ENCODE measurements around the gene BAG5. TPM values are rescaled to one million over a fixed set of nuclear protein-coding genes. Genes with fewer than 3 reads are reported as not detected.

BAG5 gene
- total RNA-seq, 1 donor from 2014 or later, result 27.2 TPM

DNA sequence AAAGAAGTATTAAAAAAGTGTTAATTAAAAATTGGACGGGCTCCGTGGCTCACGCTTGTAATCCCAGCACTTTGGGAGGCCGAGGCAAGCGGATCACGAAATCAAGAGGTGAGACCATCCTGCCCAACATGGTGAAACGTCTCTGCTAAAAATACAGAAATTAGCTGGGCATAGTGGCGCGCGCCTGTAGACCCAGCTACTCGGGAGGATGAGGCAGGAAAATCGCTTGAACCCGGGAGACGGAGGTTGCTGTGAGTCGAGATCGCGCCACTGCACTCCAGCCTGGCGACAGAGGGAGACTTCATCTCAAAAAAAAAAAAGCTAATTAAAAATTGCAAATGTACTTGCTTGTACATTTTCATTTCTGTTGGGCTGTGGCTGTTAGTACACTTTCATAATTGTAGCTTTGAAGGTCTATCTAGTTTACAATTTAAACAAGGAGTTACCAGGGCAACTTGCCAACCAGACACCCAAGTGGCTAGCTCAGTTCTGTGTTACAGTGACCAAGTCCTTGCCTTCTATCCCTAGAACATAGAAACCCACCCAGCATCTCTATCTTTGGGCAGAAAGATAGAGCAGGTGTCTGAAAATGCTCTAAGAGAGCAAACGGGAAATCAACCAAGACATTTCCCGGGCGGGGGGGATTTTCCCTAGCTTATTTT, 1.5 kb upstream of the BAG5 start:
- peak overlapping the region; percentile 97 for H3K4me3 ChIP-seq (ENCODE audit: low read depth, low read length)
- no peak for DNase-seq (ENCODE audit: low read depth)
- TF ChIP-seq, protein P1, sequence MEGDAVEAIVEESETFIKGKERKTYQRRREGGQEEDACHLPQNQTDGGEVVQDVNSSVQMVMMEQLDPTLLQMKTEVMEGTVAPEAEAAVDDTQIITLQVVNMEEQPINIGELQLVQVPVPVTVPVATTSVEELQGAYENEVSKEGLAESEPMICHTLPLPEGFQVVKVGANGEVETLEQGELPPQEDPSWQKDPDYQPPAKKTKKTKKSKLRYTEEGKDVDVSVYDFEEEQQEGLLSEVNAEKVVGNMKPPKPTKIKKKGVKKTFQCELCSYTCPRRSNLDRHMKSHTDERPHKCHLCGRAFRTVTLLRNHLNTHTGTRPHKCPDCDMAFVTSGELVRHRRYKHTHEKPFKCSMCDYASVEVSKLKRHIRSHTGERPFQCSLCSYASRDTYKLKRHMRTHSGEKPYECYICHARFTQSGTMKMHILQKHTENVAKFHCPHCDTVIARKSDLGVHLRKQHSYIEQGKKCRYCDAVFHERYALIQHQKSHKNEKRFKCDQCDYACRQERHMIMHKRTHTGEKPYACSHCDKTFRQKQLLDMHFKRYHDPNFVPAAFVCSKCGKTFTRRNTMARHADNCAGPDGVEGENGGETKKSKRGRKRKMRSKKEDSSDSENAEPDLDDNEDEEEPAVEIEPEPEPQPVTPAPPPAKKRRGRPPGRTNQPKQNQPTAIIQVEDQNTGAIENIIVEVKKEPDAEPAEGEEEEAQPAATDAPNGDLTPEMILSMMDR (conservative IDR thresholded peaks at IDR 0.05; ENCODE audit: low read depth, low read length), result no peak

DNA sequence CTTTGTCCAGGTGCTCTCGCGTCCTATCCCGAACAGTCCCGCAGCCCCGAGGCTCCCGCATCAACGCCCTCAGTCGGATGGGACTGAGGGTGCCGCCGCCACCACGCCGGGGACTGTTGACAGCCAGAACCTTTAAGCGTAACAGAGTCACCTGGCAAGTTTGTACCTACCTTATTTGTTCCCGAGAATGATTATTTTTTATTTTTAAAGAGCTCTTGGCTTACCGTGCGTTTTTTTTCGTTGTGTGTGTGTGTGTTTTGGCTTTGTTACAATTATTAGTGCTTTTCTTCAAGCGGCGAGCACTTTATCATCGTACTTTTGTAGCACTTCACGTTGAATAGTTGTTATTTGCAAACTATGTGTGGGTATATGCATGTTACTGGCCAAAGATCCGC, 766 bp upstream of the BAG5 start:
- no peak for DNase-seq (ENCODE audit: low read depth)
- peak overlapping the region; percentile 97 for H3K4me3 ChIP-seq (ENCODE audit: low read depth, low read length)
- TF ChIP-seq, protein P1 (conservative IDR thresholded peaks at IDR 0.05; ENCODE audit: low read depth, low read length), result no peak

DNA sequence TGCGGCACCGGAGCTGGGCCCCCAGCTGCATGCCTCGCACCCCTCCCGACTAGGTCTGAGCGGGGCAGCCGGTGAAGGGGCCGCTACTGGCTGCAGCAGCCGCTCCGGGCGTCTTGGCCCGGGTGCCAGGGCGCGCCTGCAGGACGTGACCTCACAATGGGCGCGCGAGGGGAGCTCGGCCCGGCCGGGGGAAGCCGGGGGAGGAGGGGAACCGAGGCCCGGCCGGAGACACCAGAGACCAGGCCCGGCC, 353 bp downstream of the BAG5 start:
- TF ChIP-seq, protein P1 (conservative IDR thresholded peaks at IDR 0.05; ENCODE audit: low read depth, low read length), result no peak
- peak overlapping the region; percentile 97 for H3K4me3 ChIP-seq (ENCODE audit: low read depth, low read length)
- DNase-seq (ENCODE audit: low read depth), result no peak

GRCh38 chr14:103561381-103562178, 877 bp downstream of the BAG5 start:
- peak overlapping the region; percentile 97 for H3K4me3 ChIP-seq (ENCODE audit: low read depth, low read length)
- no peak for DNase-seq (ENCODE audit: low read depth)
- TF ChIP-seq, protein P1 (conservative IDR thresholded peaks at IDR 0.05; ENCODE audit: low read depth, low read length), result no peak

DNA sequence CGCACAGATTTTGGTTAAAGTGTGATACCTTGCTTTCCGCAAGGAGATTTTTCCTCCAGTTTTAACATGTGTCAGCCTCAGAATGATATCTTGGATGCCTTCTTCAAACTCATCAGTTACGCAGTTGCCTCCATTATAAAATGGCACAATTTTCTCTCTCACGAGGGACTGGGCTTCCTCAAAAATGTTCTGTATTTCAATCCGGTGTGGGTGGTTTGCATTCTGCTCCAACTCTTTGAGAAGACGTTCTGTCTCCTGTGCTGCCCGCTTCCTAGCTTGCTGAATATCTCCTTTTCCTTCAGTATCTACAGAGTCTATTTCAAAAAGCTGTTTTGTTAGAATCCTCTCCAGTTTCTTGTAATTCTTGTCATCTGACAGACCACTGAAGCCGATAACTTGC, 1.8 kb downstream of the BAG5 start:
- DNase-seq (ENCODE audit: low read depth), result no peak
- peak overlapping the region; percentile 97 for H3K4me3 ChIP-seq (ENCODE audit: low read depth, low read length)
- TF ChIP-seq, protein P1 (conservative IDR thresholded peaks at IDR 0.05; ENCODE audit: low read depth, low read length), result no peak

- DNase-seq (ENCODE audit: low read depth), result no peak
- H3K4me3 ChIP-seq (ENCODE audit: low read depth, low read length), result peak overlapping the region; percentile 1
- TF ChIP-seq, protein P1 (conservative IDR thresholded peaks at IDR 0.05; ENCODE audit: low read depth, low read length), result no peak
Observed at GRCh38 chr14:103559766-103560165, 2.7 kb downstream of the BAG5 start.
